ENCODE data around the gene C15orf61.

DNA sequence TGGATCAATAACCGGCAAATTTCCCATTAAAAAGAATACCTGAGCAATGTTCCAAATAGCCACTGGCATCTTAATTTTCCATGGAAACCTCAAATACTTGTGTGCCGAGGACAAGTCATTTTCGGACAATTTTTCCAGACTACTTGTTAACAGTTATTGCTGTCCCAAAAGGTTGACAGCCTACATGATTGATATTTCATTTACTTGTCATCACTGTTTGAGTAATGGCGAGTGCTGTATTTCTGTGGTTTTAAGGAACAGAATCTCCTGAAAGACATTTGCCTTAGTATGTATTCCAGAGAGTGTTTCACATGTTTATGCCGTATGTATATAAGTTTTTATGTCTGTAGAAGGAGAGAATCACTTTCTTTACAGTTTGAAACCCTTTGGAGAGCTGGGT lies 58.2 kb downstream of the C15orf61 start:
- TF ChIP-seq, protein P1, sequence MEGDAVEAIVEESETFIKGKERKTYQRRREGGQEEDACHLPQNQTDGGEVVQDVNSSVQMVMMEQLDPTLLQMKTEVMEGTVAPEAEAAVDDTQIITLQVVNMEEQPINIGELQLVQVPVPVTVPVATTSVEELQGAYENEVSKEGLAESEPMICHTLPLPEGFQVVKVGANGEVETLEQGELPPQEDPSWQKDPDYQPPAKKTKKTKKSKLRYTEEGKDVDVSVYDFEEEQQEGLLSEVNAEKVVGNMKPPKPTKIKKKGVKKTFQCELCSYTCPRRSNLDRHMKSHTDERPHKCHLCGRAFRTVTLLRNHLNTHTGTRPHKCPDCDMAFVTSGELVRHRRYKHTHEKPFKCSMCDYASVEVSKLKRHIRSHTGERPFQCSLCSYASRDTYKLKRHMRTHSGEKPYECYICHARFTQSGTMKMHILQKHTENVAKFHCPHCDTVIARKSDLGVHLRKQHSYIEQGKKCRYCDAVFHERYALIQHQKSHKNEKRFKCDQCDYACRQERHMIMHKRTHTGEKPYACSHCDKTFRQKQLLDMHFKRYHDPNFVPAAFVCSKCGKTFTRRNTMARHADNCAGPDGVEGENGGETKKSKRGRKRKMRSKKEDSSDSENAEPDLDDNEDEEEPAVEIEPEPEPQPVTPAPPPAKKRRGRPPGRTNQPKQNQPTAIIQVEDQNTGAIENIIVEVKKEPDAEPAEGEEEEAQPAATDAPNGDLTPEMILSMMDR (IDR thresholded peaks at IDR 0.05; ENCODE audit: low read depth, low read length), result no peak
- no peak for TF ChIP-seq EZH2phosphoT487 (IDR thresholded peaks at IDR 0.05; ENCODE audit: low read depth)

Measured in OCI-LY3 (cell line).